Thymus (tissue), 11 donors: ENCODE data around the gene SYNE3. TPM values are rescaled to one million over a fixed set of nuclear protein-coding genes. Genes with fewer than 3 reads are reported as not detected.

Experiments used
- DNase-seq, 9 donors: peaks; one replicate each; pipeline ENCODE4 v3.0.0-alpha.2; 2013; ENCODE audit warnings: low spot score in 9 of 9, low read depth in 6 of 9, missing footprints in 1 of 9
- H3K27ac ChIP-seq, 2 donors: one replicate each; pipeline ENCODE4 v1.5.1; 2013; ENCODE audit warnings: control low read depth in 1 of 2, low read depth in 1 of 2, low read length in 1 of 2, mild to moderate bottlenecking in 1 of 2, moderate library complexity in 1 of 2
- H3K27me3 ChIP-seq, 2 donors: one replicate each; pipeline ENCODE4 v1.5.1; 2013; ENCODE audit warnings: low read length in 1 of 2; ENCODE audit not compliant: control insufficient read depth in 2 of 2, insufficient read depth in 1 of 2
- H3K36me3 ChIP-seq, 2 donors: one replicate each; pipeline ENCODE4 v1.5.1; 2013; ENCODE audit warnings: low read length in 1 of 2, mild to moderate bottlenecking in 1 of 2, moderate library complexity in 1 of 2; ENCODE audit not compliant: control insufficient read depth in 2 of 2, insufficient read depth in 2 of 2
- H3K4me1 ChIP-seq, 2 donors: one replicate each; pipeline ENCODE4 v1.5.1; 2013; ENCODE audit warnings: low read length in 2 of 2; ENCODE audit not compliant: control insufficient read depth in 2 of 2, insufficient read depth in 2 of 2
- H3K4me3 ChIP-seq, 2 donors: one replicate each; pipeline ENCODE4 v1.5.1; 2013; ENCODE audit warnings: low read length in 2 of 2, control low read depth in 1 of 2, mild to moderate bottlenecking in 1 of 2
- H3K9me3 ChIP-seq, 2 donors: one replicate each; pipeline ENCODE4 v1.5.1; 2013; ENCODE audit warnings: low read length in 1 of 2, mild to moderate bottlenecking in 1 of 2; ENCODE audit not compliant: control insufficient read depth in 2 of 2, insufficient read depth in 1 of 2
- WGBS: extraction: QIAGEN DNeasy Blood & Tissue Kit; methylation state at CpG from one replicate; pipeline ENCODE4 v1.1.7; 2013; 5-methylcytosine and 5-hydroxymethylcytosine counted together
- polyA plus RNA-seq: library from polyadenylated mRNA; stranded (reverse); fragments of 200-250 nt; gene quantifications from one replicate; pipeline ENCODE4 v1.2.3, GENCODE V29; 2013
- total RNA-seq: library from RNA; stranded (reverse); fragments of 120-200 nt; gene quantifications from one replicate; pipeline ENCODE4 v1.2.4, GENCODE V29; 2013
- donor health status: healthy.

SYNE3 gene
- total and polyA plus RNA-seq, 2 donors, result 1.7 to 3.1 TPM

GRCh38 chr14:95521001-95521400 is 4.6 kb upstream of the SYNE3 start:
- Histone ChIP-seq H3K36me3 (no peaks in the 10 kb centered on the region), H3K4me3 (no peak overlapping the region), H3K27ac (no peak overlapping the region), H3K4me1 (peaks cover 48 to 81% of the 10 kb centered on the region in 2 donors), H3K27me3 (peaks cover 0 to 10% of the 10 kb centered on the region in 2 donors), H3K9me3 (peaks cover 0 to 9% of the 10 kb centered on the region in 2 donors)
- 90% methylated on average over 4 of the region's 4 CpGs for WGBS
- no peak for DNase-seq

- Histone ChIP-seq H3K36me3 (no peaks in the 10 kb centered on the region), H3K27ac (peak overlapping the region; percentile 71 to 80), H3K27me3 (peaks cover 0 to 12% of the 10 kb centered on the region in 2 donors), H3K4me3 (no peak overlapping the region), H3K4me1 (peaks cover 51 to 81% of the 10 kb centered on the region in 2 donors), H3K9me3 (peaks cover 0 to 9% of the 10 kb centered on the region in 2 donors)
- 92% methylated on average over 3 of the region's 3 CpGs for WGBS
- no peak for DNase-seq
Measured at GRCh38 chr14:95520346-95520745, 3.9 kb upstream of the SYNE3 start.

GRCh38 chr14:95519699-95520098 is 3.2 kb upstream of the SYNE3 start:
- peaks cover 0 to 9% of the 10 kb centered on the region in 2 donors for H3K9me3 ChIP-seq
- DNase-seq, result peak in 3 of 9 donors; percentile 55 to 80 (median 55)
- peak overlapping the region; percentile 71 to 80 for H3K27ac ChIP-seq
- WGBS, result 1% methylated on average over 6 of the region's 6 CpGs
- no peak overlapping the region for H3K4me3 ChIP-seq
- peaks cover 56 to 81% of the 10 kb centered on the region in 2 donors for H3K4me1 ChIP-seq
- H3K36me3 ChIP-seq, result no peaks in the 10 kb centered on the region
- H3K27me3 ChIP-seq, result peaks cover 0 to 15% of the 10 kb centered on the region in 2 donors

GRCh38 chr14:95518045-95518751 is 1.7 kb upstream of the SYNE3 start:
- Histone ChIP-seq H3K27me3 (peaks cover 0 to 15% of the 10 kb centered on the region in 2 donors), H3K4me3 (no peak overlapping the region), H3K36me3 (no peaks in the 10 kb centered on the region), H3K4me1 (peaks cover 41 to 73% of the 10 kb centered on the region in 2 donors), H3K9me3 (peaks cover 0 to 9% of the 10 kb centered on the region in 2 donors), H3K27ac (peak overlapping the region in 1 of 2 donors; percentile 71)
- 76% methylated on average over 8 of the region's 8 CpGs for WGBS
- no peak for DNase-seq

- Histone ChIP-seq H3K36me3 (no peaks in the 10 kb centered on the region), H3K27me3 (peaks cover 0 to 15% of the 10 kb centered on the region in 2 donors), H3K9me3 (peaks cover 0 to 9% of the 10 kb centered on the region in 2 donors), H3K4me1 (peaks cover 35 to 58% of the 10 kb centered on the region in 2 donors), H3K4me3 (peak overlapping the region; percentile 43 to 62), H3K27ac (no peak overlapping the region)
- DNase-seq, result peak in 3 of 9 donors; percentile 63 to 82 (median 66)
- 3% methylated on average over 50 of the region's 50 CpGs for WGBS
Measured at GRCh38 chr14:95515596-95516552, 576 bp downstream of the SYNE3 start.

GRCh38 chr14:95515080-95515489 is 1.4 kb downstream of the SYNE3 start:
- H3K4me1 ChIP-seq, result peaks cover 31 to 54% of the 10 kb centered on the region in 2 donors
- H3K4me3 ChIP-seq, result peak overlapping the region in 1 of 2 donors; percentile 62
- H3K36me3 ChIP-seq, result no peaks in the 10 kb centered on the region
- peaks cover 0 to 9% of the 10 kb centered on the region in 2 donors for H3K9me3 ChIP-seq
- no peak overlapping the region for H3K27ac ChIP-seq
- DNase-seq, result no peak
- peaks cover 0 to 15% of the 10 kb centered on the region in 2 donors for H3K27me3 ChIP-seq
- 19% methylated on average over 9 of the region's 9 CpGs for WGBS

- 86% methylated on average over 18 of the region's 18 CpGs for WGBS
- Histone ChIP-seq H3K4me1 (peaks cover 25 to 47% of the 10 kb centered on the region in 2 donors), H3K27ac (peak overlapping the region in 1 of 2 donors; percentile 2), H3K27me3 (peaks cover 0 to 15% of the 10 kb centered on the region in 2 donors), H3K36me3 (no peaks in the 10 kb centered on the region), H3K4me3 (no peak overlapping the region), H3K9me3 (peaks cover 0 to 9% of the 10 kb centered on the region in 2 donors)
- no peak for DNase-seq
Measured at GRCh38 chr14:95514131-95515079, 2.0 kb downstream of the SYNE3 start.

GRCh38 chr14:95513291-95513690 is 3.2 kb downstream of the SYNE3 start:
- Histone ChIP-seq H3K4me1 (peaks cover 19 to 37% of the 10 kb centered on the region in 2 donors), H3K4me3 (no peak overlapping the region), H3K27me3 (peaks cover 0 to 15% of the 10 kb centered on the region in 2 donors), H3K9me3 (peaks cover 0 to 9% of the 10 kb centered on the region in 2 donors), H3K36me3 (no peaks in the 10 kb centered on the region), H3K27ac (no peak overlapping the region)
- DNase-seq, result no peak
- WGBS, result 96% methylated on average over 6 of the region's 6 CpGs
